Skin of body (tissue), 2 donors: ENCODE results near the gene PCOLCE2. TPM values are rescaled to one million over a fixed set of nuclear protein-coding genes. Genes with fewer than 3 reads are reported as not detected.

ENCODE experiments used
- DNase-seq: peaks from one replicate; lab custom pipeline; 2025; lab: John Stamatoyannopoulos, UW
- total RNA-seq: library from RNA; depleted of rRNA; stranded (reverse); fragments of >200 nt; gene quantifications from one replicate; pipeline ENCODE4 v1.2.3, GENCODE V29; 2014

The PCOLCE2 gene
- 2.4 TPM for total RNA-seq

GRCh38 chr3:142888481-142889211, at the start of gene PCOLCE2:
TSS of gene PCOLCE2 (minus strand) at chr3:142889083. CDS start at chr3:142888896, 187 bp downstream.
- DNase-seq, result no peak

- no peak for DNase-seq
These were observed 47.1 kb upstream of the PCOLCE2 start for GRCh38 chr3:142935963-142936362.

GRCh38 chr3:142934887-142935269, 46.0 kb upstream of the PCOLCE2 start:
- no peak for DNase-seq

- no peak for DNase-seq
These were observed 45.4 kb upstream of the PCOLCE2 start for GRCh38 chr3:142934128-142934886.

GRCh38 chr3:142931222-142931621, 42.3 kb upstream of the PCOLCE2 start:
- DNase-seq, result no peak

- no peak for DNase-seq
These were observed 41.6 kb upstream of the PCOLCE2 start for GRCh38 chr3:142930463-142930862.

GRCh38 chr3:142929890-142930289, 41.0 kb upstream of the PCOLCE2 start:
- DNase-seq, result no peak

GRCh38 chr3:142929109-142929508, 40.2 kb upstream of the PCOLCE2 start:
- DNase-seq, result no peak

- no peak for DNase-seq
These were observed 37.6 kb upstream of the PCOLCE2 start for GRCh38 chr3:142926368-142926944.

GRCh38 chr3:142925140-142925539, 36.3 kb upstream of the PCOLCE2 start:
- no peak for DNase-seq

- DNase-seq, result no peak
These were observed 34.8 kb upstream of the PCOLCE2 start for GRCh38 chr3:142923694-142924093.

GRCh38 chr3:142916605-142917004, 27.7 kb upstream of the PCOLCE2 start:
- no peak for DNase-seq

GRCh38 chr3:142915636-142916035, 26.8 kb upstream of the PCOLCE2 start:
- no peak for DNase-seq

- no peak for DNase-seq
These were observed 25.5 kb upstream of the PCOLCE2 start for GRCh38 chr3:142914286-142914811.

GRCh38 chr3:142913432-142913831, 24.5 kb upstream of the PCOLCE2 start:
- DNase-seq, result no peak

- peak; percentile 2 for DNase-seq
These were observed 23.7 kb upstream of the PCOLCE2 start for GRCh38 chr3:142912402-142913172.

- no peak for DNase-seq
These were observed 21.4 kb upstream of the PCOLCE2 start for GRCh38 chr3:142910280-142910679.

- no peak for DNase-seq
These were observed 20.4 kb upstream of the PCOLCE2 start for GRCh38 chr3:142909282-142909681.

- DNase-seq, result no peak
These were observed 19.1 kb upstream of the PCOLCE2 start for GRCh38 chr3:142907996-142908395.

GRCh38 chr3:142904639-142905436, 16.0 kb upstream of the PCOLCE2 start:
- DNase-seq, result no peak

GRCh38 chr3:142902356-142902755, 13.5 kb upstream of the PCOLCE2 start:
- no peak for DNase-seq
